ENCODE measurements around the gene TTC7B.

TTC7B gene

DNA sequence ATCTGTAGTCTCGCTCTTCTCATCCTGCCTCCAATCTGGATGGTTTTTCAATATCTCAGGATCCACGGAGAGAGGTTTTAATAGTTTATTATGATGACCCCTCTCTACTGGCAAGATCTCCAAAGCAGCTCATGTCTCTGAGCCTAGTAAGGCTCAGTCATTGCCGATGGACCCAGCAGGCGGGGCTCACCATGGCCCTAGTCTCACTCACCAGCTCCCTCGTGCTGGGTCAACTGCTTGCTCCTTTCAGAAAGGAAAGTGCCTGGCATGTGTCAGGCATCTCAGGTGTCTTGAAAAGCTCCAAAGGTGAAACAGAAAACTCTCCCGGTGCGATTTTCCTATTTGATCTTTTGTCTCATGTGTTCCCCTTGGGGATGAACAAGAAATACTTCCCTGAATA, 240.4 kb downstream of the TTC7B start:
- DNase-seq (ENCODE audit: low read depth in 2 of 2), result no peak

DNA sequence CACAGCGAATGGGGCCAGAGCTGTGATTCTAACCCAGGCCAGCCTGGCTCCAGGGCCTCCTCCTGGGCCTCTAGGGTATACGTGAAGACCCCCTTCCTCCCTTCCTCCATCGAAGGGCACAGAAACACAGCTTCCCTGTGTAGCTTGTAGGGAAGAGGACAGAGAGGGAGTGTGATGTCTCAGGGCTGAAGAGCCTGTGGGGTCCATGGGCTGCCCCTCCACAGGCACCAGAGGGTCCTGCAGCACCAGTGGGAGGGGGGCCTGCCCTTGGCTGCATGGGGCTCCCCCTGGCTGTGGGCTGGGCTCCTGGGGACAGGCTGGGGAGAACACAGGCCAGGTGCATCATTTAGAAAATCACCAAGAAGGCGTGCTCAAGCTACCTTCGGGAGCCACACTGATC, 240.9 kb downstream of the TTC7B start:
- no peak for DNase-seq (ENCODE audit: low read depth in 2 of 2)

DNA sequence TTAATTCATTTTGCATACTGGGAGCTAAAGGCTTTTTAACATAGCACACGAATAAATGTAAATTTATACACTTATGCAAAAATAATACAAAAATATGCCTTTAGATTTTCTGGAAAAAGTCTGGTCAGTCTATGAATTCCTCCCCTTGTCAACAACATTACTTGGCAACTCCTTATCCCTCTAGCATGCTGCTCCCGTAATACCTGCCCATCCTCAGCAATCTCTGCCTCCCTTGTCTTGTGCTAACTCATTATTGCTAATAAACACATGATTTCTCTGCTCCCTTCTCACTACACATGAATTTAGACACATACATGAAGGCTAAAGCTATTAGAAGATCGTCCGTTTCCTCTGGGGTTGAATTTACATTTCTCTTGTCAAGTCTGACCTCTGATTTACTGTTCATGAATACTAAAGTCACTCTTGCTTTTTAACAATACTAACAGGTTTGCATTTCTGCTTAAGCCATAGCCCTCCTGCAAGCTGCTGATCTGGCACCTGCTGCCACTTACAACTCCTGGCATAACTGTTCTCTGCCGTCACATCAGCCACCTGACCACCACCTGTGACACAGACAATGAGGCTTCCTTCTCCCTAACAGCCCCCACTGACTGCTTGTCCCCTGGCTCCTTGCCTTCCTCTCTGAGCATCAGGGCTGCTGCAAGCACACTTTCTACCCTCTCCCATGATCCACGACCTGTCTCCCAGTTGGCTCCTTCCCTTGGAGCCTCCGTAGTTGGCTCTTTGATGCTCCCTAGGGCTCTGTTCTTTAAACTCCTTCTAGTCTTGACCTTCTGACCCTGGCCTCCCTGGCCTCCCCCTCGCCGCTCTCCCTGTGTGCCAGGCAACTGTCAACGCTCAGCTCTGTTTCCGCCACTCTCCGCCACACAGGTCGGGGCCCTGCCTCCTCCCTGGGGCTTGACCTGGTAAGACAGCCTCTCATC, 241.8 kb downstream of the TTC7B start:
- no peak for DNase-seq (ENCODE audit: low read depth in 2 of 2)

DNA sequence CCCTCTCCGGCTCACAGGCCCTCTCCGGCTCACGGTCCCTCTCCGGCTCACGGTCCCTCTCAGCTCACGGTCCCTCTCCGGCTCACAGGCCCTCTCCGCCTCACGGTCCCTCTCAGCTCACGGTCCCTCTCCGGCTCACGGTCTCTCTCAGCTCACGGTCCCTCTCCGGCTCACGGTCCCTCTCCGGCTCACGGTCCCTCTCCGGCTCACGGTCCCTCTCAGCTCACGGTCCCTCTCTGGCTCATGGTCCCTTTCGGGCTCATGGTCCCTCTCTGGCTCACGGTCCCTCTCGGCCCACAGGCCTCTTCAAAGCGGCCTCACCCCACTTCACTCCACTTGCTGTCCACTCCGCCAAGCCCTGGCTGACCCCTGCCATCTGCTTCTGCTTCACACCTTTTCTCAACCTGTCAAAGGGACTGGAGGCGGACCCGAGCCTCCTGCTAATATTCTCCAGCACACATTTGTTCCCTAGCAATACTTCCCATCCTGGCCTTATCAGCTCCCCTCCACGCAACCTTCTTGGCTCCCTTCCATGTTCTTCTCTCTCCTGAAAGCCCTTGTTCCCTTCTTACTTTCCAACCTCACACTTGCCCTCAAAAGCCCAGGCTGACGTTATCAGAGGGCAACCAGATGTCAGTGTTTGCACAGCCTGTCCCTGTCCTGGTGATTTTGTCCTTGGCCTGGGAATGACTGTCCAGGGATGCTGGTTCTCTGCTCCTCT, 242.7 kb downstream of the TTC7B start:
- no peak for DNase-seq (ENCODE audit: low read depth in 2 of 2)

DNA sequence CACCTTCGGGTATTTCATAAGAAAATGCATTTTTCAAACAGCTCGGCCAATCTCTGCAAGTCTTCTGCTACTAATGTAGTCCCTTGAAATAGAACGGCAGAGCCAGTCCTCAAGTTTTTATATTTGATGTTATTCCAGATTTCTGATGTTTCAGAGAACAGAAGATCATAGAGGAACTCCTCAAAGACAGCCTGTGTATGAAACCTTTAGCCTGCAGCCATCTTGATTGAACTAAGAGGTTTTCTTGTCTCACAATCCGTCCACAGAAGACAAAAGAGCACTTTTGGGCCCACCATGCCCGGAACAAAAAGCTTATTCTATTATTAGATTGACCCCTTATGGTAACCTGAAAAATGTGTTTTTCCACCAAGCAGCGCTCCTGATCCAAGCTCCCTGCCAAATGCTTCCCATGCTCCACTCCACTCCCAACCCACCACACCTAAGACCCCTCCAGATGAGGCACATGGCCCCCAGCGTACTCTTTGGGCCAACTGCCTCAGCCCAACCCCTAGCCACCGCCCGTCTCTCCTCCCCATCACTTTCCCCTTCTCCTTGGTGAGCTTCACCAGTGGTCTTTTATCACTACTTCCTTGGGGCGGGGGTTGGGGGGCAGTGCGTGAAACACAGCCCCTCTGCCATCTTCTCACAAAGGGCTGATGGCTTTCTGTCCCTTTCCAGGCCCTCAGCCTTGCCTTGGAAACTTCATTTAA, 243.6 kb downstream of the TTC7B start:
- DNase-seq (ENCODE audit: low read depth in 2 of 2), result no peak

DNA sequence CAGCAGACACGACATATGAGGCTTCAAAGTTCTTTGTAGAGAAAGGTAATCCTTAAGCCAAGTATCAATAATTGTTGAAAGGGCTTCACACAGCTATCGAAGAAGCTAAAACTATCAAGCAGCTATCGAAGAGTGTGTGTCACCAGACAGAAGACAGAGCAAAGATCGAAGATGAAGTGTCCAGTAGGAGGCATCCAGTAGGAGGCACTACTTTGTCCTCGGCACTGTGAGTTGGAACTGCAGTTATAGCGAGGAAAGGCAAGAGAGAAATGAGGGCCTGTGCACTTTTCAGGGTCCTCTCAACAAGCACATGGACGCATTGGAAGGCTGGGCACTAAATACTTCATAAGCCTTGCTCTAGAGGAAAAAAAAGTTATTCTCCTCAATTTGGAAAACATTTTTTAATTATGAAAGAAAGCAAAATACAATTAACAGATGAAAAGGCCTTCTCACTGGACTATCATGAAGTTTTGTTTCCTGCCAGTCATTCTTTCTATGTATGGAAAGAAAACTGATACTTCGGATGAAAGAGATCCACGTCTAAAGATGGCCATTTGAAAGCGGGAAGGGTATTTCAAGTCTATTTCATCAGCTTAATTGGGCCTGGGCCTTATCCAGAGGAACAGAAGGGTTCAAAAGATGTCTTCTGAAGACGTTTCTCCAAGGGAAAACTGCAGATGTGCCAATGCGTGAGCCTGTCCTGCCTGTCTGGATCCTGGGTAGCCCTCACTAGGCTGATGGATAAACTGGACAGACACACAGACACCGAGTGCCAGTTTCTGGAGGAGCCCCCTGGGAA, 244.9 kb downstream of the TTC7B start:
- DNase-seq (ENCODE audit: low read depth in 2 of 2), result no peak

DNA sequence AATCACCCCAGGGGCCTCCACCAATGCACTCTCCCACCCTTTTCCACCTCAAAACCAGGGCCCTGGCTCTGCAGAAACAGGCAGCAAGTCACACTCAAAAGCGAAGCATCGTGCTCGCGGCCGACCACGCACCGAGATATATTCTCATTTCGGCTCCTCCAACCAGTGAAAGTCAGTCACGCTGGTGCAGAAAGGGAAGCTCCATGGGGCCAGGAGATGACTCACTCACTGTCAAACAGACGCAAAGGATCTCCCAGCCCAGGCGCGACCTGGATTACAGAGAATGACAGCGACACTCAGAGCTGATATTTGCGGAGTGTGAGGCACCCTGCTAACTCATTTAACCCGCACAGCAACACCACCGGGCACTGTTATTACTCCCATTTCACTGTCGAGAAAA, 245.8 kb downstream of the TTC7B start:
- DNase-seq (ENCODE audit: low read depth in 2 of 2), result no peak

DNA sequence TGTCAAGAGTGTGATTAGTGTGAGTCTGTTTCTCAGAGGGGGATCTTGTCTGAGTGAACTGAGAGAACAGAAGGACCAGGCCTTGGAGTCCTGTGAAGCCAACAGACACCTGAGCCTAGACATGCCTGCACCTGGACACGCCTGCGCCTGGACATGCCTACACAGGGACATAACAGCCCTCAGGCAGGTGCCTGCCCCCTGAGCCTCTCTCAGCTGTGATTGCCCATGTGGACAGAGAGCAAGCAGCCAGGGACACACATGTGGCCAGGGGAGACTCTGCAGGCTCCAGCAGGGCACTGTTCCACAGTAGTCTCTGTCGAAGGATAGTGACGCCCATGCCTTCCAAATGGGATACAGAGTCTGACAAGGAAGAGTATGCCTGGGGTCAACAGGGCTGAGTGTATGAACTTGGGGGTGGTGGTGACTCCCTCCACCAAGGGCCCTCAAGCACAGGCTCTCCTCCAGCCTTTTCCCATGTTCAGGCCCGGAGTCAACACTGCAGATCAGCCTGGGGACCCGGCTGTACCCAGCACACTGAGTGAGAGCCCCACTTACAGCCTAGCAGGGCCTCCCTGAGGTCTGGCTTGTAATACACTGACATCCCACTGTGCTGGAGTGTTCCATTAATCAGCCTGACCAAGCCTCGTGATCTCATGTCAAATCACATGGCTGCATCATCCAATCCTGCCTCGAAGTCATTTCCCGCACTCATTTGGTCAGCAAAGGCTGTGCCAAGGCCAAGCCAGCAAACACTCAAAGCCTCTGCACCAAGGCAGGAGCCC, 246.4 kb downstream of the TTC7B start:
- no peak for DNase-seq (ENCODE audit: low read depth in 2 of 2)

DNA sequence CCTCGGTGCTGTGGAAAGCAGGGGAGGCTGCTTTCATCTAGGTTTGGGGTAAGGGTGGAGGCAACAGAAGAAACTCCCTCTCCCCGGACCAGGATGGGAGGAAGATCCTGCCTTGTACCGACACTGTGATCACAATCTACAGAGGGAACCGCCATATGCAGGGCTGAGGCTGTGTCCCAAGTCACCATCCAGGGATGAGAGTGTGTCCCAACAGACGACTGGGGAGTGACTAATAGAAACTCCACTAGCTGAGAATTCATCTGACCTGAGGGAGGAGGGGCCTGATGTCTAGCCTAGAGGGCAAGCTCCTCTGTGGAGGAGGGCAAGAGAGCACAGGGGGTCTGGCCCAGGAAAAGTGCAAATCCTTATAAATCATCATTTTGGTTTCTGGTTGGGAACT, 247.0 kb downstream of the TTC7B start:
- DNase-seq (ENCODE audit: low read depth in 2 of 2), result no peak

DNA sequence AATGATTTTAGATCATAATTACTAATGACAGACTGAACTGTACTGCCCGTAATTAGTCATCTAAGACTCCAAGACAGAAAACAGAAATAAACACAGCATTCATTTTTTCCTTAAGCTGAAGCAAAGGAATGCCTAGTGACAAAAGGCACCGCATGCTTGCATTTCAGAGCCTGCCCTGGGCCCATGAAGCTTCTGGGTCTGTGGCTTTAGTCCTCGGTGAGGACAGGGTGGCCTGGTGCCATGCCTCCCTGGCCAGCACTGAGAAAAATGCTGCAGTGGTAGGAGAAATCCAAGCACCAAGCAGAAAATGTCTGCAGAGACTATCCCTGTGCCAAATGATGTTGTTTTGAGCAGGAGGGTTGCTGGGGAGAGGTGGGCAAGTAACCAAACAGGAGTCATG, 247.8 kb downstream of the TTC7B start:
- DNase-seq (ENCODE audit: low read depth in 2 of 2), result no peak

DNA sequence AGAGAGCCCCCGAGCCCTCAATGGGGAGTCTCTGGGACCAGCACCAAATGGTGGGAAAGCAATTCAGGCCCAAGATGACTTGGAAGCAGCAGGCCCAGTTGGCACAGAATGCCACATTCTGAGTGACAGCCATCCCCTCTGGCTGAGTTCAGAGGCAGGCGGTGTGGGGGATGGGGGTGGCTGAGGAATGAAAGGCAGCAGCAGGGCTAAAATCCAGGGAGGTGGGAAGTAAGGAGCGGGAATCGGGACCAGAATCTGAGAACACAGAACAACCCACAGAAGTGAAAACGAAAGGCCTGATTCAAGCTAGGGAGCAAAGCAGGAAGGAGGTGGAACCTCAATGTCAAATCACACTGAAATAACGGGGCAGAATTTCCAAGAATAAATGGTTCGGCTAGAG, 248.2 kb downstream of the TTC7B start:
- DNase-seq (ENCODE audit: low read depth in 2 of 2), result no peak

DNA sequence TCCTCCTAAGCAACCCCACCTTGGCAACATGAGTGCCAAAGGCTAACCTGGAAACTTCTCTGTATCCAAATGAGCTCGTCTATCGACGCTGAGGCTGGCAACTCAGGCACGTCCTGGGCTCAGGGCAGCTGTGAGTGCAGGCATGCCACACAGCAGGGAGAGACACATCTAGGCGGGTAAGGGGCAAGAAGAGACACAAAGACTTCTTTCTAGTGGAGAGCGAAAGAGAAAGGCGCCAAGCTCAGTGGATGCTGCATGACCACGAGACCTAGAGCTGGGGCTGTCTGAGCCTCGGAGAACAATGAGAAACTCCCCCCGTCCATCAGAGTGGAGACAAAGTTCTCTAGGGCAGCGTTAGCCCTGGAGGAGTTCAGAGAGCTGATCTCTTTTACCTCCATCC, 249.0 kb downstream of the TTC7B start:
- no peak for DNase-seq (ENCODE audit: low read depth in 2 of 2)

DNA sequence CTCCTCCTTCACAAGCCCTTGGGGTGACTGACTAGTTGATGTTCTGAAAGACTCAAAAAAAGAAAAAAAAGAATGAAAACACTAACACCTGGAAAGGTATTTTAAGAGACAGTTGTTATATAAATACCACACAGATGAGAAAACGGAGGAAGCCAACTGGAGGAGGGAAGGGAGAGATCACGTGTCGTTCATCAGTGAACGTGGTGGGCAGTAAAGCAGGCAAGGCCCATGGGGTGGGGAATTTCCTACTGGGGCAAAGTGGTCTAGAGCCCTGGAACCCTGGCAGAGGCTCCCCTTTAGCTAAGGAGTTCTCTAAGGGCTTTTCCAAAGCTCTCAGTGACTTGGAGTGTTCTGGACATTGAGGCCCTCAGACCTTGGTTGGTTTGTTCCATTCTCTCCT, 249.7 kb downstream of the TTC7B start:
- no peak for DNase-seq (ENCODE audit: low read depth in 2 of 2)

DNA sequence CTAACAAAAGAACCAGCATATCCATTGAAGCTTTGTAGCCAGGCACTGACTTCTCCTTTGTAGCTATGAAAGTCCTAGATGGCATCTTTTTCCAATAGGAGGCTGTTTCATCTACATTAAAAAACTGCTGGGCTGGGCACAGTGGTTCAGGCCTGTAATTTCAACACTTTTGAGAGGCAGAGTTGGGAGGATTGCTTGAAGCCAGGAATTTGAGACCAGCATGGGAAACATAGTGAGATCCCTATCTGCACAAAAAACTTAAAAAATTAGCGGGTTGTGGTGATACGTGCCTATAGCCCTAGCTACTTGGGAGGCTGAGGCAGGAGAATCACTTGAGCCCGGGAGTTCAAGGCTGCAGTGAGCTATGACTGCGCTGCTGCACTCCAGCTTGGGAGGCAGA, 251.7 kb downstream of the TTC7B start:
- no peak for DNase-seq (ENCODE audit: low read depth in 2 of 2)

DNA sequence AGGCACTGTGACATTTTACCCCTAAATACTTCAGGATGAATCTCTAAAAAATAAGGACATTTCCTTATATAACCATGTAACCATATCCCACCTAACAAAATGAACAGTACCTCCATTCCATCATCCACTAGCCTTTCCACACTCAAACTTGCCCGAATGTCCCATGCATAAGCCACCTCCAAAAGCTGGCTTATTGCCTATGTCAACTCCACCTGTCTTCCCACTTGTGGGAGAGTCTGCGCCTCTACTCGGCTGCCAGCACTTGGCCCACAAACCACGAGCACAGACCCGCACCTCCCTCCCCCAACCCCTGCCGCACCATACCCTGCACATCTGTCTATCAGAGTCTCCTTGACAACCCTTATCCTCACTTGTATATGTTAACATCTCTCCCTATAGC, 253.6 kb downstream of the TTC7B start:
- no peak for DNase-seq (ENCODE audit: low read depth in 2 of 2)

DNA sequence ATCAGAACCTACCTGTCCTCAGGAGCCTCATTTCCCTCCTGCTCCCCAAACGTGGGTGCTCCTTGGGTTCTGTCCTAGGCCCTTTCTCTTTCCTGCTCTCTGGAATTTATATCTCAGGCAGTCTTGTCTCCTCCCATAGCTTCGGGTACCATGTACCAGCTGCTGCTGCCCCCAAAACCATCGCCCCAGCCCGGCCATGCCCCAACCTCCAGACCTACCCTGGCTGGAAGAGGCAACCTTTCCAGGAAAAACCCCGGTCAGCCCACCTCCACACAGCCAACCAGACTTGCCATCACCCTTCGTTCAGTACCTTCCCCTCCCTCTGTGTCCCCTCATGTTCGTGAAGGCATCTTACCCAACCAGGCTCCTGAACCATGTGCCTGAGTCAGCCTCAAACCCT, 254.3 kb downstream of the TTC7B start:
- DNase-seq (ENCODE audit: low read depth in 2 of 2), result no peak

DNA sequence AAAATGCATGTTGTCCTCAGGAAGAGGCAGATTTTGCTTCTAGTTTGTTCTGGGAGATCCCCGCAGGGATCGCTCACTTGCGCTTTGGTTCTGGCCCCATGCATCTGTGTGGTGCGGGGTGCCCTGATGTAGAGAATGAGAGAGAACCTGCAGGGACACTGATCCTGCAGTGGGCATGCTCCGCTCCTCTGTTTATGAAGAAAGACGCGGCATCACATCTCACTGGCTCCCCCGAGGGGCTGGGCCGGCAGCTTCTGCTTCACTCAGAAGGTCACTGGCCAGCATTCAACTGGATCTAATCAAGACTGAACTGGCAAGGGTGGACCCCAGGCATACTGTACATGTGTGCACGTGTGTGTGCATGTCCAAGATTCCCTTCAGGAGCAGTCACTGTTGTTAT, 255.2 kb downstream of the TTC7B start:
- no peak for DNase-seq (ENCODE audit: low read depth in 2 of 2)

DNA sequence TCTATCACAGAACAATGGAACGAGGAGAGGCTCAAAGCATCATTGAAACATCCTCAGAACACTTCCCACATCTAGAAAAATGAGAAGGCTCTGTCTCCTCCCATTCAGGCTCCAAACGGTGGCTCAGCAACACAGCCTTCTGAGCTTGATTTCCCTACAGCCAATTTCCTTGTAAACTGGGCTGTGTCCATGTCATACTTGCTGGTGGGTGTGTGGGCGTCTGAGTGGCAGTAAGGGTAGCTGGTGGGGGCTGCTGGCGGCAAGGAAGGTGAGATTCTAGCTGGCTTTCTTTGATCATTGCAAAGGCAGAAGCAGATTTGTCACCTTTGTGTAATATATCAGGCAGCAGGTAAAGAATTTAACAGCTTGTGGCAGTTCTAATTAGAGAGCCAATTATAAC, 255.7 kb downstream of the TTC7B start:
- DNase-seq (ENCODE audit: low read depth in 2 of 2), result no peak

DNA sequence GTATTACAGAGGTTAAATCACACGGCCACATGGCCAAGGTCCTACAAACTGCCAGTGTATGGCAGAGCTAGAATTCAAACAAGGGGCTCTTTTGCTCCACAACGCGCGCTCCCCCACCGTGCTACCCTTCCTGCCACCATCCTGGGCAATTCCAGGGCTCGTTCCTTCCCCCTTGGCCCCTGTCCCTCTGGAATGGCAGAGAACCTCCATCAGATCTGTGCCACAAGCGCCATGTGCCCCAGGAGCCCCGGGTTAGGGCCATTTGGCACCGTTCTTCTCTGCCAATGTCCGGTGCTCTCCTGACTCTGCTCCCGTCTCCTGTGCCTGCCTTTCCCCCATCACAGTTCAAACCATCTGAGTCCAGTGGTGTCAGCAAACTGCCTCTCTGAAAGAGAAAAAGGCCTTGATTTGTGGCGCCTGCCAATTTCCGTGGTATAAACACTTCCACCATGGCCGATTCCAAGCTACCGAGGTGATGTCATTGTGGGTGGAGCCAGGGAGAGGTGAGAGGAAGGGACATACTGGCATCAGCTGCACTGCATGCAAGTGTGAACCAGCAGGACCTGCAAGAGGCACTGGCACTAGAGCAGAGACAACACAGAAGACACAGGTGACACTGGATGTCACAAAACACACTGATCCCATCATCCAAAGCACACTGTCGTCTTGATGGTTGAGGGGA, 256.3 kb downstream of the TTC7B start:
- DNase-seq (ENCODE audit: low read depth in 2 of 2), result no peak

DNA sequence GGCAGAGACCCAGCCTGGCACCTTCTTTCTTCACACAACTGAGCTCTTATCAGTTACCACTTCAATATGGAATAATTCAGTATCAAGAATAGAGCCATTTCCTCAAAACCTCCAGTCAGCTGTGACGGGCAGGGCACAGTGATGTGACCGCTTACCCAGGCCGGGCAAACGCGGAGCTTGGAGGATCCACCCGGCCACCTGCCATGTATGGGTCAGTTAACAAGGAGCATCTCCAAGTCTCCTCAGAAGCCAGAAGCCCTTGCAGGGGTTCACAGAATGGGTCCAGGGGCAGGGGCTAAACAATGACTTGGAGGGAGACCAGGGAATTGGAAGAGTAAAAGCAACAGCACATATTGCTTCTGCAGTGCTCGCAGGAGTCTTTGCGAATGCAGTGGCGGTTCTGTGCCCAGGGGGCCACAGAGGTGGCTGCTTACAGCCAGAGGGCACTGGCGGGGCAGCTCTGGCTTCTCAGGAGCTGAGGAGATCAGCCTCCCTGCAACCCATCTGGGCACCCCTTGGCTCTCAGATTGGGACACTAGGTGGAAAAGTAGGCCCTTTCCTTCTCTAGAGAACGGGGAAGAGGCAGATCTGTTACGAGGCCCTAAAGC, 257.1 kb downstream of the TTC7B start:
- no peak for DNase-seq (ENCODE audit: low read depth in 2 of 2)
